ENCODE data around the gene RMND5B.

RMND5B gene

GRCh38 chr5:178114325-178115135 is 16.3 kb upstream of the RMND5B start:
- Histone ChIP-seq H3K36me3 (ENCODE audit: control insufficient read depth, insufficient read depth, low read length) (peaks cover 3% of the 10 kb centered on the region), H3K4me1 (ENCODE audit: control insufficient read depth, insufficient read depth, low read length) (peaks cover 21% of the 10 kb centered on the region), H3K4me3 (ENCODE audit: low read depth, low read length) (peak overlapping the region; percentile 91), H3K9me3 (ENCODE audit: control insufficient read depth, insufficient read depth, low read length) (no peaks in the 10 kb centered on the region), H3K9ac (ENCODE audit: low read depth, low read length) (peak overlapping the region; percentile 65), H3K27me3 (ENCODE audit: control insufficient read depth, insufficient read depth, low read length) (no peaks in the 10 kb centered on the region)

GRCh38 chr5:178115136-178115813 is 15.5 kb upstream of the RMND5B start:
- Histone ChIP-seq H3K9ac (ENCODE audit: low read depth, low read length) (peak overlapping the region; percentile 70), H3K4me1 (ENCODE audit: control insufficient read depth, insufficient read depth, low read length) (peaks cover 21% of the 10 kb centered on the region), H3K9me3 (ENCODE audit: control insufficient read depth, insufficient read depth, low read length) (no peaks in the 10 kb centered on the region), H3K4me3 (ENCODE audit: low read depth, low read length) (peak overlapping the region; percentile 91), H3K36me3 (ENCODE audit: control insufficient read depth, insufficient read depth, low read length) (peaks cover 7% of the 10 kb centered on the region), H3K27me3 (ENCODE audit: control insufficient read depth, insufficient read depth, low read length) (no peaks in the 10 kb centered on the region)

- Histone ChIP-seq H3K4me3 (ENCODE audit: low read depth, low read length) (peak overlapping the region; percentile 91), H3K9me3 (ENCODE audit: control insufficient read depth, insufficient read depth, low read length) (no peaks in the 10 kb centered on the region), H3K36me3 (ENCODE audit: control insufficient read depth, insufficient read depth, low read length) (peaks cover 12% of the 10 kb centered on the region), H3K9ac (ENCODE audit: low read depth, low read length) (peak overlapping the region; percentile 70), H3K27me3 (ENCODE audit: control insufficient read depth, insufficient read depth, low read length) (no peaks in the 10 kb centered on the region), H3K4me1 (ENCODE audit: control insufficient read depth, insufficient read depth, low read length) (peaks cover 21% of the 10 kb centered on the region)
Observed at GRCh38 chr5:178115814-178116142, 15.0 kb upstream of the RMND5B start.

GRCh38 chr5:178116143-178116885 is 14.5 kb upstream of the RMND5B start:
- Histone ChIP-seq H3K9me3 (ENCODE audit: control insufficient read depth, insufficient read depth, low read length) (no peaks in the 10 kb centered on the region), H3K27me3 (ENCODE audit: control insufficient read depth, insufficient read depth, low read length) (no peaks in the 10 kb centered on the region), H3K4me3 (ENCODE audit: low read depth, low read length) (peak overlapping the region; percentile 91), H3K4me1 (ENCODE audit: control insufficient read depth, insufficient read depth, low read length) (peaks cover 21% of the 10 kb centered on the region), H3K9ac (ENCODE audit: low read depth, low read length) (peak overlapping the region; percentile 57), H3K36me3 (ENCODE audit: control insufficient read depth, insufficient read depth, low read length) (peaks cover 17% of the 10 kb centered on the region)

- Histone ChIP-seq H3K36me3 (ENCODE audit: control insufficient read depth, insufficient read depth, low read length) (peaks cover 35% of the 10 kb centered on the region), H3K4me1 (ENCODE audit: control insufficient read depth, insufficient read depth, low read length) (peaks cover 21% of the 10 kb centered on the region), H3K4me3 (ENCODE audit: low read depth, low read length) (no peak overlapping the region), H3K9me3 (ENCODE audit: control insufficient read depth, insufficient read depth, low read length) (no peaks in the 10 kb centered on the region), H3K27me3 (ENCODE audit: control insufficient read depth, insufficient read depth, low read length) (no peaks in the 10 kb centered on the region), H3K9ac (ENCODE audit: low read depth, low read length) (no peak overlapping the region)
Observed at GRCh38 chr5:178117923-178118701, 12.7 kb upstream of the RMND5B start.

- peaks cover 41% of the 10 kb centered on the region for H3K36me3 ChIP-seq (ENCODE audit: control insufficient read depth, insufficient read depth, low read length)
- H3K4me1 ChIP-seq (ENCODE audit: control insufficient read depth, insufficient read depth, low read length): peaks cover 16% of the 10 kb centered on the region
- H3K9ac ChIP-seq (ENCODE audit: low read depth, low read length): peak overlapping the region; percentile 24
- no peaks in the 10 kb centered on the region for H3K27me3 ChIP-seq (ENCODE audit: control insufficient read depth, insufficient read depth, low read length)
- H3K9me3 ChIP-seq (ENCODE audit: control insufficient read depth, insufficient read depth, low read length): no peaks in the 10 kb centered on the region
- no peak overlapping the region for H3K4me3 ChIP-seq (ENCODE audit: low read depth, low read length)
Observed at GRCh38 chr5:178119915-178120606, 10.8 kb upstream of the RMND5B start.

GRCh38 chr5:178120607-178121357 is 10.0 kb upstream of the RMND5B start:
- peaks cover 41% of the 10 kb centered on the region for H3K36me3 ChIP-seq (ENCODE audit: control insufficient read depth, insufficient read depth, low read length)
- H3K4me1 ChIP-seq (ENCODE audit: control insufficient read depth, insufficient read depth, low read length): peaks cover 16% of the 10 kb centered on the region
- H3K9me3 ChIP-seq (ENCODE audit: control insufficient read depth, insufficient read depth, low read length): no peaks in the 10 kb centered on the region
- H3K4me3 ChIP-seq (ENCODE audit: low read depth, low read length): no peak overlapping the region
- no peaks in the 10 kb centered on the region for H3K27me3 ChIP-seq (ENCODE audit: control insufficient read depth, insufficient read depth, low read length)
- peak overlapping the region; percentile 24 for H3K9ac ChIP-seq (ENCODE audit: low read depth, low read length)

GRCh38 chr5:178121391-178122276 is 9.2 kb upstream of the RMND5B start:
- no peak overlapping the region for H3K4me3 ChIP-seq (ENCODE audit: low read depth, low read length)
- peaks cover 41% of the 10 kb centered on the region for H3K36me3 ChIP-seq (ENCODE audit: control insufficient read depth, insufficient read depth, low read length)
- no peaks in the 10 kb centered on the region for H3K9me3 ChIP-seq (ENCODE audit: control insufficient read depth, insufficient read depth, low read length)
- H3K4me1 ChIP-seq (ENCODE audit: control insufficient read depth, insufficient read depth, low read length): peaks cover 10% of the 10 kb centered on the region
- no peaks in the 10 kb centered on the region for H3K27me3 ChIP-seq (ENCODE audit: control insufficient read depth, insufficient read depth, low read length)
- no peak overlapping the region for H3K9ac ChIP-seq (ENCODE audit: low read depth, low read length)

GRCh38 chr5:178122346-178122745 is 8.5 kb upstream of the RMND5B start:
- no peak overlapping the region for H3K4me3 ChIP-seq (ENCODE audit: low read depth, low read length)
- no peak overlapping the region for H3K9ac ChIP-seq (ENCODE audit: low read depth, low read length)
- H3K4me1 ChIP-seq (ENCODE audit: control insufficient read depth, insufficient read depth, low read length): peaks cover 12% of the 10 kb centered on the region
- H3K27me3 ChIP-seq (ENCODE audit: control insufficient read depth, insufficient read depth, low read length): no peaks in the 10 kb centered on the region
- peaks cover 41% of the 10 kb centered on the region for H3K36me3 ChIP-seq (ENCODE audit: control insufficient read depth, insufficient read depth, low read length)
- no peaks in the 10 kb centered on the region for H3K9me3 ChIP-seq (ENCODE audit: control insufficient read depth, insufficient read depth, low read length)

Data from iPS-15b (cell line).